GM12801 (cell line): ENCODE data around the gene DNTT.

ENCODE experiments used
- CTCF ChIP-seq: IDR thresholded peaks from one replicate; pipeline ENCODE4 v1.5.1; 2011; ENCODE audit warnings: control low read depth; ENCODE audit not compliant: insufficient read length; ENCODE audit errors: extremely low read depth

Gene DNTT

GRCh38 chr10:96324447-96324846, 20.2 kb downstream of the DNTT start:
- no peak for TF ChIP-seq CTCF

- no peak for TF ChIP-seq CTCF
These were observed 21.6 kb downstream of the DNTT start for GRCh38 chr10:96325719-96326373.

GRCh38 chr10:96327462-96327861, 23.2 kb downstream of the DNTT start:
- TF ChIP-seq CTCF, result no peak

- TF ChIP-seq CTCF, result no peak
These were observed 28.9 kb downstream of the DNTT start for GRCh38 chr10:96333101-96333500.

GRCh38 chr10:96334616-96335526, 30.6 kb downstream of the DNTT start:
- TF ChIP-seq CTCF, result no peak

GRCh38 chr10:96337106-96337505, 32.9 kb downstream of the DNTT start:
- no peak for TF ChIP-seq CTCF

- TF ChIP-seq CTCF, result no peak
These were observed 34.2 kb downstream of the DNTT start for GRCh38 chr10:96338279-96338925.
